ENCODE data around the gene SURF6.

The SURF6 gene

DNA sequence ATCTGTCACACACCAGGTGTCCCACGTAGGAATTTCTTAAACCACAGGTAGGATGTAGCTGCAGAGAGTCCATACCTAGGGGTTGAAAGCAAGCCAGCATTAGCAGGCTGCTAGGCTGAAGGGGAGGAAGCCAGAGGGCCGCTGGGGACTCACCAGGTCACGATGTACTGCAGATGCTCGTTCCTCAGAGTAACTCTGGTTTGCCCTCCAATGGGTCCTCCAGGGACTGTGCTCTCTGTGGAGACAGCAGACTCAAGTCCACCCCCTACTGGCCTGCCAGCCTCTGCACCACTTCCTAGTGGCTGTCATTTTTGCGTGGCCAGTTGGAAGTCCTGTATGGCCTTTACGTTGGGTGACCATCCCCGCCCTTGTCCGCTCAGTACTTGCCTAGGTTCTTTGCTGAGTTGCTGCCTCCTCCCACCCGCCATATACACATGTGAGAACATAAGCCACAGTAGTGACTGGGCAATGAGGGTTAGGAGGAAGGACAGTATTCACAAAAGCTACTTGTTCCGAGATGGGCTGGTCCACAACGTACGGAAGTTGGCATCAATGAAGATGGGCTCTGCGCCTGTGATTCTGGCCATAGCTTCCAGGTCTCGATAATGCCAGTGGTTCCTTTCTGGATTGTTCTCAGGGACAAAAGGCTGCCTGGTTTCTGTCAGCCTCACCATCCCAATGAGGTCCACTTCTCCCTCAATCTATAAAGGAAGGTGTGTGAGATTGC is 16.1 kb upstream of the SURF6 start:
- DNase-seq (ENCODE audit: extremely low spot score) = peak; percentile 57
- CTCF ChIA-PET = interaction anchor here (0.6 to 0.8 kb wide), 3 partner anchors 20 to 167 kb away, joined by 3 to 4 read pairs (median 3); no protein-coding TSS in a partner anchor
- POLR2A ChIA-PET = interaction anchor here (0.6 to 2.8 kb wide), 4 partner anchors 12 to 192 kb away, joined by 3 to 13 read pairs (median 6); partner anchors contain the start of gene STKLD1
- no peak for TF ChIP-seq LEF1 (IDR thresholded peaks at IDR 0.05; ENCODE audit: borderline replicate concordance)
- 0 out of 2 replicates have a peak, but pooled peaks have one; percentile 48 for TF ChIP-seq HDGF (IDR thresholded peaks at IDR 0.05; ENCODE audit: borderline replicate concordance)
- 0 out of 2 replicates have a peak, but pooled peaks have one; percentile 6 for TF ChIP-seq L3MBTL2 (conservative IDR thresholded peaks at IDR 0.05)

DNA sequence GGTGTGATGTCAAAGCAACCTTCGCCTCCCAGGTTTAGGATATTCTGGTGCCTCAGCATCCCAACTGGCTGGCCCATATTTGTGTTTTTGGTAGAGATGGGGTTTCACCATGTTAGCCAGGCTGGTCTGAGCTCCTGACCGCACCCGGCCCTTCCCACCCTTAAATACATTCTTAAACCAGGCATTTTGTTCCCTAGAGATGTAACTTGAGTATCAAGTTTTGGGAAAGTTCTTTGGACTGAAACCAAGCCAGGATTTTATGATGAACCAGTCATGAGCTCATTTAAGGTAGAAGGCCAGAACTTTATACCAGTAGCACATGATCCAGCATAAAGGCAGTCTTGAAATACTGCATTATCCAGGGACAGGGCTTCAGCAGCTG is 15.5 kb upstream of the SURF6 start:
- no peak for DNase-seq (ENCODE audit: extremely low spot score)
- POLR2A ChIA-PET = interaction anchor here (1.1 to 2.8 kb wide), 4 partner anchors 12 to 108 kb away, joined by 3 to 13 read pairs (median 6); partner anchors contain the start of genes CACFD1 and STKLD1
- CTCF ChIA-PET = interaction anchor here (0.6 to 1.2 kb wide), 5 partner anchors 8 to 166 kb away, joined by 3 to 4 read pairs (median 3); no protein-coding TSS in a partner anchor
- TF ChIP-seq LEF1 (IDR thresholded peaks at IDR 0.05; ENCODE audit: borderline replicate concordance) (no peak), L3MBTL2 (conservative IDR thresholded peaks at IDR 0.05) (no peak), ARNT (IDR thresholded peaks at IDR 0.05) (no peak), SUZ12 (IDR thresholded peaks at IDR 0.05) (no peak), ZNF384 (IDR thresholded peaks at IDR 0.05) (no peak), HDGF (IDR thresholded peaks at IDR 0.05; ENCODE audit: borderline replicate concordance) (no peak), SP1 (IDR thresholded peaks at IDR 0.05) (no peak), NFRKB (IDR thresholded peaks at IDR 0.05) (no peak)

DNA sequence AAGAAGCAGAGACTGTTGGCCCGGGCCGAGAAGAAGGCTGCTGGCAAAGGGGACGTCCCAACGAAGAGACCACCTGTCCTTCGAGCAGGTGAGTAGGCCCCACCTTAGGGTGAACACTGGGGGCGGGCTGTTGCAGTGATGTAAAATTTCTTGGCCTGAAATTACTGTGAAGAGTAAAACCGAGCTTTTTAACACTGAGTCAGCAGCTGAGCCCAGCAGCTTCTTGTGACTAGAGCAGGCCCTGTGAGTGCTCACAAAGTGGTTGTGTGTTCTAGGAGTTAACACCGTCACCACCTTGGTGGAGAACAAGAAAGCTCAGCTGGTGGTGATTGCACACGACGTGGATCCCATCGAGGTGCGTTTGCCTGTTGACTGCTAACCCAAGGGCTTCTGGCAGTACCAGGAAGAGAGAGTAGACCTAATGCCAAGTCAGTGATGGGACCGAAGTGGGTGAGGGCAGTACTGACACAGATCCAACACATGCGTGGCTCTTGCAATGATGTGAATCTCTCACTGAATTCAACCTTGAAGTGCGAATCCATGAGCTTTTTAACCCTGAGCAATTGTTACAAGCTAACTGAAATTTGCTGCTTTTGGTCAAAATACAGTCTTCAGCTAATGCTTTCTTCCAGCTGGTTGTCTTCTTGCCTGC is 14.1 kb upstream of the SURF6 start:
- POLR2A ChIA-PET = interaction anchor here (1.0 to 2.8 kb wide), 4 partner anchors 8 to 27 kb away, joined by 3 to 13 read pairs (median 6); partner anchors contain the start of gene STKLD1
- CTCF ChIA-PET = no interaction called here

DNA sequence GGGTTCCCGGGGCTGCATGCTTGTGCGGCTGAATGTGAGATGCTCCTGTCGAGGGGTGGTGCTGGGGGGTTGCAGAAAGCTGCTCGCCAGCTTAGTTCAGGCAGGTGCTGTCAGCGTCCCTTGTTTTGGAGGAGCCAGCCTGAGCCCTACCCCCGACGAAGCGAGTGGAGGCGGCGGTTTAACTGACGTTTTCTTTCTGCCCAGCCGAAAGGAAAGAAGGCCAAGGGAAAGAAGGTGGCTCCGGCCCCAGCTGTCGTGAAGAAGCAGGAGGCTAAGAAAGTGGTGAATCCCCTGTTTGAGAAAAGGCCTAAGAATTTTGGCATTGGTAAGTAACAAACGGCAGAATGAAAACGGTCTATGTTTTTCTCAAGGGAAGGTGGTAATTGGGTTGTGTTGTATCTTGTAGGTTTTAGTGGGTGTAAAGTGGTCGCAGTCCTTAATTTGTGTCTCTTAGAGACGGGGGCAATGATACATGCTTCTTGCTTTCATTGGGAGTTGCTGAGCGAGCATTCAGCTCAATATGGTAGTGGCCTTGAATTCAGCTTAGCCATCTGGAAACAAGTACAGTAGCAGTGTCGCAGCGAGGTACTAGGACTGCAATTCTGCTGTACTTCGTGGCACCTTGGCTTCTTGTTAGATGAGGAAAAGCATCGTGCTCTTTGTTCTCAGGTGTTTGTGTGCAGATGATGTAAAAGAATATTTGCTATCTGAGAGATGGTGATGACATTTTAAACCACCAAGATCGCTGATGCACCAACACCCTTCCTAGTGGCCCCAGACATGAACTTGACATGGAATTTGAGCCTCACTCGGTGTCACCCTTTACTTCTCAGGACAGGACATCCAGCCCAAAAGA is 13.0 kb upstream of the SURF6 start:
- ChIA-PET CTCF (no interaction called here), POLR2A (interaction anchor here (1.0 to 2.1 kb wide), 7 partner anchors 8 to 111 kb away, joined by 3 to 20 read pairs (median 12); partner anchors contain the start of genes CACFD1, STKLD1, SURF1 and SURF2)
- no peak for DNase-seq (ENCODE audit: extremely low spot score)
- TF ChIP-seq LEF1 (IDR thresholded peaks at IDR 0.05; ENCODE audit: borderline replicate concordance) = no peak
- TF ChIP-seq FOXA1 (IDR thresholded peaks at IDR 0.05) = no peak
- TF ChIP-seq SP1 (IDR thresholded peaks at IDR 0.05) = no peak
- no peak for TF ChIP-seq FOXM1 (IDR thresholded peaks at IDR 0.05; ENCODE audit: borderline replicate concordance)
- no peak for TF ChIP-seq HDGF (IDR thresholded peaks at IDR 0.05; ENCODE audit: borderline replicate concordance)
- TF ChIP-seq FOXK2 (IDR thresholded peaks at IDR 0.05) = no peak
- TF ChIP-seq L3MBTL2 (conservative IDR thresholded peaks at IDR 0.05) = no peak
- no peak for TF ChIP-seq TARDBP (IDR thresholded peaks at IDR 0.05)
- no peak for TF ChIP-seq CTBP1 (IDR thresholded peaks at IDR 0.05; ENCODE audit: borderline replicate concordance)
- TF ChIP-seq BHLHE40 (IDR thresholded peaks at IDR 0.05; ENCODE audit: borderline replicate concordance) = no peak

More for the DNA sequence above, 14.1 kb upstream of the SURF6 start:
- no peak for DNase-seq (ENCODE audit: extremely low spot score)
- TF ChIP-seq, protein P1, sequence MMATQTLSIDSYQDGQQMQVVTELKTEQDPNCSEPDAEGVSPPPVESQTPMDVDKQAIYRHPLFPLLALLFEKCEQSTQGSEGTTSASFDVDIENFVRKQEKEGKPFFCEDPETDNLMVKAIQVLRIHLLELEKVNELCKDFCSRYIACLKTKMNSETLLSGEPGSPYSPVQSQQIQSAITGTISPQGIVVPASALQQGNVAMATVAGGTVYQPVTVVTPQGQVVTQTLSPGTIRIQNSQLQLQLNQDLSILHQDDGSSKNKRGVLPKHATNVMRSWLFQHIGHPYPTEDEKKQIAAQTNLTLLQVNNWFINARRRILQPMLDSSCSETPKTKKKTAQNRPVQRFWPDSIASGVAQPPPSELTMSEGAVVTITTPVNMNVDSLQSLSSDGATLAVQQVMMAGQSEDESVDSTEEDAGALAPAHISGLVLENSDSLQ (IDR thresholded peaks at IDR 0.05) = no peak
- TF ChIP-seq ELF4 (IDR thresholded peaks at IDR 0.05) = no peak
- no peak for TF ChIP-seq FOXA1 (IDR thresholded peaks at IDR 0.05)
- no peak for TF ChIP-seq SUZ12 (IDR thresholded peaks at IDR 0.05)
- no peak for TF ChIP-seq ZNF384 (IDR thresholded peaks at IDR 0.05)
- no peak for TF ChIP-seq TARDBP (IDR thresholded peaks at IDR 0.05)
- no peak for TF ChIP-seq L3MBTL2 (conservative IDR thresholded peaks at IDR 0.05)
- no peak for TF ChIP-seq FOXM1 (IDR thresholded peaks at IDR 0.05; ENCODE audit: borderline replicate concordance)
- no peak for TF ChIP-seq ARNT (IDR thresholded peaks at IDR 0.05)
- TF ChIP-seq CTBP1 (IDR thresholded peaks at IDR 0.05; ENCODE audit: borderline replicate concordance) = no peak
- TF ChIP-seq BHLHE40 (IDR thresholded peaks at IDR 0.05; ENCODE audit: borderline replicate concordance) = no peak
- no peak for TF ChIP-seq NFRKB (IDR thresholded peaks at IDR 0.05)

DNA sequence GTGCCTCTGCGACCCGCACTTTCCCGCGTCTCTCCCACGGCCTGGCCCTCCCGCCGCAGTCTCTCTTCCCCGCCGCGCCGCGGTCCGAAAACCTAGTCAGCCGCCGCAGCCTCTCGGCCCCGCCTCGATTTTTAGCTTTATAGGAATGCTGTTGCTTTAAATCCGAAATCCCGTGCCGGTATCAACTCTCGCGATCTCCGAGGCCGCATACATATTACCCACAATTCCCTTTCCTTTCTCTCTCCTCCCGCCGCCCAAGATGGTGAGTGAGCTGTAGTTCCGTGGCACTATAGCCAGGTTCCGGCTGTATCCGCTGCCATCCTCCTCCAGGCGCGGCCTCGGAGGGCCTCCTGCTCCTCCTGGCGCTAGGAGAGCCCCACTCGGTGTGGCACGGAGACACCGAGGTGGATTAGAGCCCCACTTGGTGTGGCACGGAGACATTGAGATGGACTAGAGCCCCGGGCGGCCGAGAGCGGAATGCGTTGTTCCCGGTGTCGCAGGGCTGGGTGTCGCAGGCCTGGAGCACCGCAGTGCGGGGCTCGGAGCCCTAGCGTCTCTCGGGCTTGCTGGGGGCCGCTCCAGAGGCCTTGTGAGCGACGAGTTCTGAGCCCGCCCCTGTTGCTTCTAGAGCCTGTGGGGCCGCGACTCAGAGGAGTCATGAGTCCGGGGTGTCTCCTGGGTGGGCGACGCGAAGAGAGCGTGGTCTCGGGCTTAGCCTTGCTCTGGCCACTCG is 12.2 kb upstream of the SURF6 start, which contains the start of the genes MED22 and RPL7A:
Gene MED22 (minus strand): TSS at position 147 of the 733 bp plus-strand sequence. CDS start 1,469 bp downstream, outside the sequence.
Gene RPL7A (plus strand): TSS at position 234 of the 733 bp plus-strand sequence. CDS start 26 bp downstream, at position 260.
- CTCF ChIA-PET = interaction anchor here (0.6 kb wide), 1 partner anchor 155 kb away, joined by 3 read pairs; no protein-coding TSS in a partner anchor
- POLR2A ChIA-PET = interaction anchor here (0.7 to 2.1 kb wide), 21 partner anchors 9 to 323 kb away, joined by 3 to 20 read pairs (median 5); partner anchors contain the start of genes CACFD1, STKLD1, SURF1 and SURF2
- peak; percentile 82 for DNase-seq (ENCODE audit: extremely low spot score)
- TF ChIP-seq ZNF384 (IDR thresholded peaks at IDR 0.05) = no peak
- peak; percentile 93 for TF ChIP-seq ELF4 (IDR thresholded peaks at IDR 0.05)
- peak; percentile 92 for TF ChIP-seq NFRKB (IDR thresholded peaks at IDR 0.05)

DNA sequence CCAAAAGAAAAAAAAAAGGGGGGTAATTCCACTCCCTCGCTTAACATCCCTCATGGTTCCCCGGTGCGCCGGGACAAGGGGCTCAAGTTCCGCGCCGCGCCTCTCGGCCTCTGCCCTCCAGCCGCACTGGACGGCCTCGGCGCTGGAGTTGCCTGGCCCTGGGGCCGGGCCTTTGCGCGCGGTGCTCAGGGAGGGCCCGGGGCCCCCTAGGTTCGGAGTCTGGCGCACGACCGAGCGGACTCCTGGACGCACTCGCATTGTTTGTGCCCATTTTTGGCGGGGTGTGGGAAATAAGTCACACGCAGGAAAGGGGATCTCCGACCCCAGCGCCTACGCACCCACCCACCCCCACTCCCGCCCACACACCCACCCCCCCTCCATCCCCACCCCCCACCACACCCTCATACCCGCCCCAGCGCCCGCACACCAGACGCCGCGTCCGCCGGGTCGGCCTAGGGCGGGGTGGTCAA is 11.6 kb upstream of the SURF6 start:
- TF ChIP-seq TARDBP (IDR thresholded peaks at IDR 0.05) = no peak
- no peak for TF ChIP-seq NFRKB (IDR thresholded peaks at IDR 0.05)
- TF ChIP-seq FOXK2 (IDR thresholded peaks at IDR 0.05) = no peak
- no peak for TF ChIP-seq FOXA1 (IDR thresholded peaks at IDR 0.05)
- no peak for TF ChIP-seq HDGF (IDR thresholded peaks at IDR 0.05; ENCODE audit: borderline replicate concordance)
- TF ChIP-seq BHLHE40 (IDR thresholded peaks at IDR 0.05; ENCODE audit: borderline replicate concordance) = no peak
- TF ChIP-seq SUZ12 (IDR thresholded peaks at IDR 0.05) = no peak
- no peak for TF ChIP-seq ARNT (IDR thresholded peaks at IDR 0.05)
- TF ChIP-seq ZNF384 (IDR thresholded peaks at IDR 0.05) = no peak
- TF ChIP-seq, protein P1 (IDR thresholded peaks at IDR 0.05) = no peak
- peak; percentile 55 for DNase-seq (ENCODE audit: extremely low spot score)
- CTCF ChIA-PET = interaction anchor here (0.6 kb wide), 1 partner anchor 155 kb away, joined by 3 read pairs; no protein-coding TSS in a partner anchor
- POLR2A ChIA-PET = interaction anchor here (0.7 to 2.1 kb wide), 21 partner anchors 8 to 322 kb away, joined by 3 to 20 read pairs (median 5); partner anchors contain the start of genes CACFD1, STKLD1, SURF1 and SURF2

All from HEK293T (cell line).